Measurements from ENCODE around the gene ABCC6.

DNA sequence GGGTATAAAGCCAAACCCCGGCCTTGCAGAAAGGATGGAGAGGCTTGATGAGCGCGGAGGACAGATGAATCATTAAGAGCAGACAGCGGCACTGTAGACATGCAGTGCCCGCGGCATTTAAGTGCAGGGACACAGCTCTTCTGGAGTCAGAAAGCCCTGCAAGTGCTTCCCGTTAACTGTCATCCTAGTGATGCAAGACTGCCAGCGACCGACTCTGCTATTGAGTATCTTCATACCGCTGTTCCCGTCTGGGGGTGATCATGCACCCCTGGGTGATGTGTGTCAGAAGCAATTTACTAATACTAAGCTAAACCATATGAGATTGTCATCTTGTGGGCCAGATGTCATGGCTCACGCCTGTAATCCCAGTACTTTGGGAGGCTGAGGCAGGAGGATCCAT is 101.0 kb downstream of the ABCC6 start:
- TF ChIP-seq, protein P1, sequence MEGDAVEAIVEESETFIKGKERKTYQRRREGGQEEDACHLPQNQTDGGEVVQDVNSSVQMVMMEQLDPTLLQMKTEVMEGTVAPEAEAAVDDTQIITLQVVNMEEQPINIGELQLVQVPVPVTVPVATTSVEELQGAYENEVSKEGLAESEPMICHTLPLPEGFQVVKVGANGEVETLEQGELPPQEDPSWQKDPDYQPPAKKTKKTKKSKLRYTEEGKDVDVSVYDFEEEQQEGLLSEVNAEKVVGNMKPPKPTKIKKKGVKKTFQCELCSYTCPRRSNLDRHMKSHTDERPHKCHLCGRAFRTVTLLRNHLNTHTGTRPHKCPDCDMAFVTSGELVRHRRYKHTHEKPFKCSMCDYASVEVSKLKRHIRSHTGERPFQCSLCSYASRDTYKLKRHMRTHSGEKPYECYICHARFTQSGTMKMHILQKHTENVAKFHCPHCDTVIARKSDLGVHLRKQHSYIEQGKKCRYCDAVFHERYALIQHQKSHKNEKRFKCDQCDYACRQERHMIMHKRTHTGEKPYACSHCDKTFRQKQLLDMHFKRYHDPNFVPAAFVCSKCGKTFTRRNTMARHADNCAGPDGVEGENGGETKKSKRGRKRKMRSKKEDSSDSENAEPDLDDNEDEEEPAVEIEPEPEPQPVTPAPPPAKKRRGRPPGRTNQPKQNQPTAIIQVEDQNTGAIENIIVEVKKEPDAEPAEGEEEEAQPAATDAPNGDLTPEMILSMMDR (IDR thresholded peaks at IDR 0.05): no peak
- TF ChIP-seq SMC3 (IDR thresholded peaks at IDR 0.05; ENCODE audit: low read depth, low read length): no peak
- no peak for TF ChIP-seq USF1 (IDR thresholded peaks at IDR 0.05; ENCODE audit: borderline replicate concordance, low read depth)

Measured in SK-N-SH (cell line).